ENCODE data around the gene SSTR5. TPM values are rescaled to one million over a fixed set of nuclear protein-coding genes. Genes with fewer than 3 reads are reported as not detected.

Gene SSTR5
- total RNA-seq, 1 experiment from 2014 or later = not detected

- DNase-seq (ENCODE audit: low read depth in 1 of 2, low spot score in 2 of 2) = no peak
- H3K4me1 ChIP-seq (replicated peaks) = peaks cover 11% of the 10 kb centered on the region
- H3K9me3 ChIP-seq (replicated peaks) = no peaks in the 10 kb centered on the region
- no peaks in the 10 kb centered on the region for H3K36me3 ChIP-seq
- H3K27me3 ChIP-seq (replicated peaks) = peaks cover 81% of the 10 kb centered on the region
- no peak overlapping the region for H3K27ac ChIP-seq
- H3K4me3 ChIP-seq = no peak overlapping the region
These were observed 27.1 kb upstream of the SSTR5 start for GRCh38 chr16:1045310-1045992.

- Histone ChIP-seq H3K4me1 (replicated peaks) (peaks cover 11% of the 10 kb centered on the region), H3K27ac (no peak overlapping the region), H3K27me3 (replicated peaks) (peaks cover 83% of the 10 kb centered on the region), H3K36me3 (no peaks in the 10 kb centered on the region), H3K4me3 (no peak overlapping the region), H3K9me3 (replicated peaks) (no peaks in the 10 kb centered on the region)
- DNase-seq (ENCODE audit: low read depth in 1 of 2, low spot score in 2 of 2) = no peak
These were observed 26.3 kb upstream of the SSTR5 start for GRCh38 chr16:1045993-1046911.

GRCh38 chr16:1047123-1047522, 25.4 kb upstream of the SSTR5 start:
- Histone ChIP-seq H3K9me3 (replicated peaks) (no peaks in the 10 kb centered on the region), H3K27me3 (replicated peaks) (peaks cover 77% of the 10 kb centered on the region)
- no peak for DNase-seq (ENCODE audit: low read depth in 1 of 2, low spot score in 2 of 2)

GRCh38 chr16:1047801-1048200, 24.7 kb upstream of the SSTR5 start:
- Histone ChIP-seq H3K27ac (no peak overlapping the region), H3K4me3 (no peak overlapping the region), H3K36me3 (no peaks in the 10 kb centered on the region), H3K9me3 (replicated peaks) (no peaks in the 10 kb centered on the region), H3K27me3 (replicated peaks) (peaks cover 71% of the 10 kb centered on the region), H3K4me1 (replicated peaks) (peaks cover 11% of the 10 kb centered on the region)
- no peak for DNase-seq (ENCODE audit: low read depth in 1 of 2, low spot score in 2 of 2)

More at GRCh38 chr16:1047123-1047522, 25.4 kb upstream of the SSTR5 start:
- no peak overlapping the region for H3K27ac ChIP-seq
- no peaks in the 10 kb centered on the region for H3K36me3 ChIP-seq
- H3K4me1 ChIP-seq (replicated peaks) = peaks cover 11% of the 10 kb centered on the region
- no peak overlapping the region for H3K4me3 ChIP-seq

GRCh38 chr16:1048442-1049112, 24.0 kb upstream of the SSTR5 start:
- Histone ChIP-seq H3K4me3 (no peak overlapping the region), H3K9me3 (replicated peaks) (no peaks in the 10 kb centered on the region), H3K36me3 (no peaks in the 10 kb centered on the region), H3K27ac (no peak overlapping the region), H3K4me1 (replicated peaks) (peaks cover 11% of the 10 kb centered on the region), H3K27me3 (replicated peaks) (peaks cover 68% of the 10 kb centered on the region)
- DNase-seq (ENCODE audit: low read depth in 1 of 2, low spot score in 2 of 2) = no peak

GRCh38 chr16:1049113-1049975, 23.2 kb upstream of the SSTR5 start:
- H3K27me3 ChIP-seq (replicated peaks) = peaks cover 61% of the 10 kb centered on the region
- no peak for DNase-seq (ENCODE audit: low read depth in 1 of 2, low spot score in 2 of 2)
- H3K27ac ChIP-seq = no peak overlapping the region
- H3K4me1 ChIP-seq (replicated peaks) = peaks cover 3% of the 10 kb centered on the region
- no peaks in the 10 kb centered on the region for H3K9me3 ChIP-seq (replicated peaks)
- H3K36me3 ChIP-seq = no peaks in the 10 kb centered on the region
- no peak overlapping the region for H3K4me3 ChIP-seq

GRCh38 chr16:1049976-1050247, 22.6 kb upstream of the SSTR5 start:
- H3K9me3 ChIP-seq (replicated peaks) = no peaks in the 10 kb centered on the region
- no peak overlapping the region for H3K4me3 ChIP-seq
- no peaks in the 10 kb centered on the region for H3K4me1 ChIP-seq (replicated peaks)
- H3K27ac ChIP-seq = no peak overlapping the region
- H3K36me3 ChIP-seq = no peaks in the 10 kb centered on the region
- H3K27me3 ChIP-seq (replicated peaks) = peaks cover 55% of the 10 kb centered on the region
- no peak for DNase-seq (ENCODE audit: low read depth in 1 of 2, low spot score in 2 of 2)

- no peaks in the 10 kb centered on the region for H3K9me3 ChIP-seq (replicated peaks)
- H3K27me3 ChIP-seq (replicated peaks) = peaks cover 49% of the 10 kb centered on the region
- no peaks in the 10 kb centered on the region for H3K4me1 ChIP-seq (replicated peaks)
- no peaks in the 10 kb centered on the region for H3K36me3 ChIP-seq
- DNase-seq (ENCODE audit: low read depth in 1 of 2, low spot score in 2 of 2) = no peak
- H3K4me3 ChIP-seq = no peak overlapping the region
- no peak overlapping the region for H3K27ac ChIP-seq
These were observed 22.0 kb upstream of the SSTR5 start for GRCh38 chr16:1050516-1050915.

GRCh38 chr16:1050921-1051320, 21.6 kb upstream of the SSTR5 start:
- Histone ChIP-seq H3K4me3 (no peak overlapping the region), H3K27ac (no peak overlapping the region), H3K36me3 (no peaks in the 10 kb centered on the region), H3K9me3 (replicated peaks) (no peaks in the 10 kb centered on the region), H3K4me1 (replicated peaks) (no peaks in the 10 kb centered on the region), H3K27me3 (replicated peaks) (peaks cover 45% of the 10 kb centered on the region)
- no peak for DNase-seq (ENCODE audit: low read depth in 1 of 2, low spot score in 2 of 2)

- Histone ChIP-seq H3K9me3 (replicated peaks) (no peaks in the 10 kb centered on the region), H3K4me1 (replicated peaks) (no peaks in the 10 kb centered on the region), H3K27ac (no peak overlapping the region), H3K27me3 (replicated peaks) (peaks cover 40% of the 10 kb centered on the region), H3K36me3 (no peaks in the 10 kb centered on the region), H3K4me3 (no peak overlapping the region)
- no peak for DNase-seq (ENCODE audit: low read depth in 1 of 2, low spot score in 2 of 2)
These were observed 21.1 kb upstream of the SSTR5 start for GRCh38 chr16:1051446-1051845.

- H3K9me3 ChIP-seq (replicated peaks) = no peaks in the 10 kb centered on the region
- no peak overlapping the region for H3K4me3 ChIP-seq
- H3K36me3 ChIP-seq = no peaks in the 10 kb centered on the region
- H3K4me1 ChIP-seq (replicated peaks) = no peaks in the 10 kb centered on the region
- no peak overlapping the region for H3K27ac ChIP-seq
- DNase-seq (ENCODE audit: low read depth in 1 of 2, low spot score in 2 of 2) = no peak
- peaks cover 27% of the 10 kb centered on the region for H3K27me3 ChIP-seq (replicated peaks)
These were observed 19.8 kb upstream of the SSTR5 start for GRCh38 chr16:1052721-1053120.

GRCh38 chr16:1053121-1053521, 19.4 kb upstream of the SSTR5 start:
- Histone ChIP-seq H3K27ac (no peak overlapping the region), H3K9me3 (replicated peaks) (no peaks in the 10 kb centered on the region), H3K36me3 (no peaks in the 10 kb centered on the region), H3K4me3 (no peak overlapping the region), H3K27me3 (replicated peaks) (peaks cover 23% of the 10 kb centered on the region), H3K4me1 (replicated peaks) (no peaks in the 10 kb centered on the region)
- no peak for DNase-seq (ENCODE audit: low read depth in 1 of 2, low spot score in 2 of 2)

- Histone ChIP-seq H3K27ac (no peak overlapping the region), H3K4me3 (no peak overlapping the region), H3K4me1 (replicated peaks) (no peaks in the 10 kb centered on the region), H3K9me3 (replicated peaks) (no peaks in the 10 kb centered on the region; the same call in 1 of the 2 replicates), H3K27me3 (replicated peaks) (peaks cover 19% of the 10 kb centered on the region), H3K36me3 (no peaks in the 10 kb centered on the region)
- DNase-seq (ENCODE audit: low read depth in 1 of 2, low spot score in 2 of 2) = no peak
These were observed 18.7 kb upstream of the SSTR5 start for GRCh38 chr16:1053700-1054368.
